Heart left ventricle (tissue), 16 donors: ENCODE measurements around the gene RRP7A. TPM values are rescaled to one million over a fixed set of nuclear protein-coding genes. Genes with fewer than 3 reads are reported as not detected.
"Not testable (repeated sequence)": the region's sequence is repeated elsewhere in the genome, so short reads cannot be mapped to it uniquely, and the experiment has no call there.

Source experiments
- ATAC-seq, 4 donors: fragments of 200-7000 bp; cut with Tn5 transposase; one replicate each; pipeline ENCODE4 v1.9.1; 2020 to 2022; ENCODE audit warnings: moderate library complexity in 4 of 4, mild to moderate bottlenecking in 3 of 4, moderate number of reproducible peaks in 1 of 4
- DNase-seq, 5 donors: peaks; one replicate each; pipeline ENCODE4 v3.0.0-alpha.2; 2020
- H3K27ac ChIP-seq, 12 donors: fragments of 200-600 bp; sonication (generic) in 4 of 12; one replicate each; pipeline versions ENCODE4 v1.5.0 to v1.8.0; 2016 to 2022; ENCODE audit warnings: mild to moderate bottlenecking in 2 of 12
- H3K27me3 ChIP-seq, 9 donors: fragments of 200-600 bp; sonication (generic) in 2 of 9; one replicate each; pipeline versions ENCODE4 v1.5.1 to v1.8.0; 2016 to 2022; ENCODE audit warnings: mild to moderate bottlenecking in 3 of 9
- H3K36me3 ChIP-seq, 9 donors: fragments of 200-600 bp; sonication (generic) in 2 of 9; one replicate each; pipeline versions ENCODE4 v1.5.0 to v1.8.0; 2018 to 2022; ENCODE audit warnings: mild to moderate bottlenecking in 2 of 9
- H3K4me1 ChIP-seq, 12 donors: fragments of 200-600 bp; sonication (generic) in 4 of 12; one replicate each; pipeline versions ENCODE4 v1.5.0 to v1.8.0; 2016 to 2022; ENCODE audit warnings: mild to moderate bottlenecking in 3 of 12
- H3K4me3 ChIP-seq, 12 donors: fragments of 200-600 bp; sonication (generic) in 4 of 12; one replicate each; pipeline versions ENCODE4 v1.5.0 to v1.8.0; 2017 to 2022; ENCODE audit warnings: mild to moderate bottlenecking in 9 of 12, moderate library complexity in 4 of 12
- H3K9me3 ChIP-seq, 12 donors: fragments of 200-600 bp; sonication (generic) in 4 of 12; one replicate each; pipeline versions ENCODE4 v1.5.0 to v1.8.0; 2016 to 2022; ENCODE audit warnings: mild to moderate bottlenecking in 1 of 12
- POLR2A ChIP-seq, 2 donors: fragments of 450-650 bp; IDR thresholded peaks; one replicate each; pipeline ENCODE4 v1.6.1; 2017; ENCODE audit warnings: antibody characterized with exemption in 2 of 2, mild to moderate bottlenecking in 2 of 2, moderate library complexity in 2 of 2
- WGBS, 4 donors: extraction: QIAGEN DNeasy Blood & Tissue Kit in 2 of 4; methylation state at CpG; one replicate each; pipeline versions ENCODE4 v1.1.5 to v1.1.7; 2013 to 2018; 5-methylcytosine and 5-hydroxymethylcytosine counted together
- intact Hi-C, 10 donors: fragments of 100-400 bp; cut with DNase I; formaldehyde crosslinking; loops; one replicate each; pipeline versions ENCODE4 v1.11.1 to v1.14.2; 2022
- polyA plus RNA-seq, 2 donors: library from polyadenylated mRNA; stranded (reverse); fragments of 200-250 nt; gene quantifications; one replicate each; pipeline ENCODE4 v1.2.3, GENCODE V29; 2013
- total RNA-seq, 9 donors: library from RNA; depleted of rRNA in 2 of 9; stranded (reverse); fragments of >200 nt in 2 of 9; fragmentation: NEBNext Ultra II Directional in 3 of 9; extraction: Animal tissue kit (Norgen Biotek cat#: 25700) in 3 of 9; gene quantifications; one replicate each; pipeline versions ENCODE4 v1.1.0 to v1.2.4, GENCODE V29; 2016 to 2023
- TF ChIP-seq, protein P1 (sequence below), 12 donors: fragments of 200-600 bp; sonication (generic) in 4 of 12; IDR thresholded peaks; one replicate each; pipeline versions ENCODE4 v1.5.0 to v1.8.0; 2018 to 2022; ENCODE audit warnings: antibody characterized with exemption in 12 of 12, mild to moderate bottlenecking in 5 of 12
- donor health status: ischemic (EF 13 %, LVEDD 7.1; RV severe dilation, severe dysfunction).
- donor health status: healthy with polysubstance abuse.
- donor health status: DM: no; HTN: yes; CAD: no.
- donor health status: DM: no; HTN: no; CAD: no.
- donor health status: ischemic (EF 25% LVEDD 6.9; RV normal size, moderate dysfunction).
- donor health status: ischemic (EF 25% LVEDD 5.7; RV mildly dilated, moderate dysfunction).
- donor health status: healthy.
- donor health status: DM: yes; HTN: yes; CAD: no.
- donor health status: ischemic (EF 35%, LVEDD 5.7; RV mildly dilated, moderate dysfunction).
- donor health status: nonischemic (EF 11% LVEDD 7.7; RV severe dilation, severe dysfunction).
- donor health status: DM: yes; HTN: yes; CAD: no.
- donor health status: PGD.
- donor health status: ischemic (EF 29% LVEDD 5.4; RV normal size, mild dysfunction).
- donor health status: nonischemic (EF 23%, LVEDD 6.1; RV moderate dilation, normal function).

Gene RRP7A
- total and polyA plus RNA-seq, 11 donors: 14.0 to 39.5 (median 25.6) TPM

GRCh38 chr22:42544686-42545085 is 25.1 kb upstream of the RRP7A start:
- 4 to 11% (median 9%) methylated on average over 2 of the region's 2 CpGs for WGBS, 4 donors
- no peak overlapping the region for H3K4me3 ChIP-seq
- peaks cover 0 to 6% (median 0%) of the 10 kb centered on the region in 9 donors for H3K27me3 ChIP-seq
- TF ChIP-seq, protein P1, sequence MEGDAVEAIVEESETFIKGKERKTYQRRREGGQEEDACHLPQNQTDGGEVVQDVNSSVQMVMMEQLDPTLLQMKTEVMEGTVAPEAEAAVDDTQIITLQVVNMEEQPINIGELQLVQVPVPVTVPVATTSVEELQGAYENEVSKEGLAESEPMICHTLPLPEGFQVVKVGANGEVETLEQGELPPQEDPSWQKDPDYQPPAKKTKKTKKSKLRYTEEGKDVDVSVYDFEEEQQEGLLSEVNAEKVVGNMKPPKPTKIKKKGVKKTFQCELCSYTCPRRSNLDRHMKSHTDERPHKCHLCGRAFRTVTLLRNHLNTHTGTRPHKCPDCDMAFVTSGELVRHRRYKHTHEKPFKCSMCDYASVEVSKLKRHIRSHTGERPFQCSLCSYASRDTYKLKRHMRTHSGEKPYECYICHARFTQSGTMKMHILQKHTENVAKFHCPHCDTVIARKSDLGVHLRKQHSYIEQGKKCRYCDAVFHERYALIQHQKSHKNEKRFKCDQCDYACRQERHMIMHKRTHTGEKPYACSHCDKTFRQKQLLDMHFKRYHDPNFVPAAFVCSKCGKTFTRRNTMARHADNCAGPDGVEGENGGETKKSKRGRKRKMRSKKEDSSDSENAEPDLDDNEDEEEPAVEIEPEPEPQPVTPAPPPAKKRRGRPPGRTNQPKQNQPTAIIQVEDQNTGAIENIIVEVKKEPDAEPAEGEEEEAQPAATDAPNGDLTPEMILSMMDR (IDR thresholded peaks at IDR 0.05): no peak
- no peak for TF ChIP-seq POLR2A (IDR thresholded peaks at IDR 0.05)
- no peaks in the 10 kb centered on the region for H3K9me3 ChIP-seq
- H3K4me1 ChIP-seq: peaks cover 0 to 5% (median 0%) of the 10 kb centered on the region in 12 donors
- DNase-seq: no peak
- no peaks in the 10 kb centered on the region for H3K36me3 ChIP-seq
- intact Hi-C loops: no loop called here
- no peak overlapping the region for H3K27ac ChIP-seq
- peak in 2 of 4 donors; percentile 41 to 49 for ATAC-seq

DNA sequence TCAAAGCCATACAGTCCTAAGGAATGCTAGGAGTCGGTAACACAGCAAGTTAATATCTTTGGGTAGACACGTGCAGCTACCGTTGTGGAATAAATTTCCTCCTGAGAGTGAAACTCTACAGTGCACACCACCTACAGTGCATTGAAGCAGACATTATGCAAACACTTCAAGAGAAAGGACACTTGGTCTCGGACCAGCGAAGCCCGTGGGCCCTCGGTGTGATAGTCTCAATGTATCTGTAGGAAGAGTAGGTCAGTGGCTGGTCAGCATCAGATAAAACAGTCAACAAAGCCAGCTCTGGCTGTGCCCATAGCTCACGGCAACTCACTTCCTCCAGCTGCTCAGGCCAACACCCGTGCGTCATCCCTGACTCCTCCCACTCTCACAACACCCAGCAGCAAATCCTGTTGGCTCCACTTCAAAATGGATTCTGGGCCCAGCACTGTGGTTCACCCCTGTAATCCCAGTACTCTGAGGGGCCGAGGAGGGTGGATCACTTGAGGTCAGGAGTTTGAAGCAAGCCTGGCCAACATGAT is 19.7 kb upstream of the RRP7A start:
- 25 to 55% (median 36%) methylated on average over 7 to 9 of the region's 11 CpGs for WGBS, 4 donors
- H3K9me3 ChIP-seq, H3K36me3 ChIP-seq, DNase-seq, intact Hi-C loops, H3K27me3 ChIP-seq, H3K4me3 ChIP-seq: not testable (repeated sequence)
- peak; percentile 70 to 85 (median 77) for ATAC-seq
- Histone ChIP-seq H3K27ac (peak overlapping the region in 7 of 12 donors; percentile 13 to 65 (median 28)), H3K4me1 (peaks cover 0 to 17% (median 5%) of the 10 kb centered on the region in 12 donors)

DNA sequence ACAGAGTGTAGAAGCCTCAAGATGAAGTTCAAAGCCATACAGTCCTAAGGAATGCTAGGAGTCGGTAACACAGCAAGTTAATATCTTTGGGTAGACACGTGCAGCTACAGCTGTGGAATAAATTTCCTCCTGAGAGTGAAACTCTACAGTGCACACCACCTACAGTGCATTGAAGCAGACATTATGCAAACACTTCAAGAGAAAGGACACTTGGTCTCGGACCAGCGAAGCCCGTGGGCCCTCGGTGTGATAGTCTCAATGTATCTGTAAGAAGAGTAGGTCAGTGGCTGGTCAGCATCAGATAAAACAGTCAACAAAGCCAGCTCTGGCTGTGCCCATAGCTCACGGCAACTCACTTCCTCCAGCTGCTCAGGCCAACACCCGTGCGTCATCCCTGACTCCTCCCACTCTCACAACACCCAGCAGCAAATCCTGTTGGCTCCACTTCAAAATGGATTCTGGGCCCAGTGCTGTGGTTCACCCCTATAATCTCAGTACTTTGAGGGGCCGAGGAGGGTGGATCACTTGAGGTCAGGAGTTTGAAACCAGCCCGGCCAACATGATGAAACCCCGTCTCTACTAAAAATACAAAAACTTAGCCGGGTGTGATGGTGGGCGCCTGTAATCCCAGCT is 17.7 kb upstream of the RRP7A start:
- H3K4me1 ChIP-seq: peaks cover 0 to 22% (median 5%) of the 10 kb centered on the region in 12 donors
- H3K9me3 ChIP-seq, DNase-seq, H3K27me3 ChIP-seq, intact Hi-C loops, H3K4me3 ChIP-seq, H3K36me3 ChIP-seq: not testable (repeated sequence)
- WGBS, 4 donors: 52 to 77% (median 57%) methylated on average over 7 to 13 of the region's 14 CpGs
- peak overlapping the region in 9 of 12 donors; percentile 46 to 72 (median 57) for H3K27ac ChIP-seq
- peak; percentile 51 to 91 (median 88) for ATAC-seq

GRCh38 chr22:42536634-42537033 is 17.0 kb upstream of the RRP7A start:
- H3K4me3 ChIP-seq, H3K36me3 ChIP-seq, intact Hi-C loops, DNase-seq, H3K9me3 ChIP-seq, ATAC-seq, H3K27me3 ChIP-seq: not testable (repeated sequence)
- Histone ChIP-seq H3K4me1 (peaks cover 0 to 22% (median 5%) of the 10 kb centered on the region in 12 donors), H3K27ac (peak overlapping the region in 8 of 12 donors; percentile 34 to 68 (median 53))
- 94 to 97% (median 96%) methylated on average over 18 of the region's 18 CpGs for WGBS, 4 donors

GRCh38 chr22:42536166-42536565 is 16.6 kb upstream of the RRP7A start:
- TF ChIP-seq, protein P1 (IDR thresholded peaks at IDR 0.05): no peak
- TF ChIP-seq POLR2A (IDR thresholded peaks at IDR 0.05): no peak
- ATAC-seq (no peak), DNase-seq (no peak)
- peaks cover 0 to 22% (median 5%) of the 10 kb centered on the region in 12 donors for H3K4me1 ChIP-seq
- no peaks in the 10 kb centered on the region for H3K36me3 ChIP-seq
- H3K27ac ChIP-seq: peak overlapping the region in 1 of 12 donors; percentile 43
- 92 to 96% (median 92%) methylated on average over 7 of the region's 7 CpGs for WGBS, 4 donors
- no peak overlapping the region for H3K4me3 ChIP-seq
- no peaks in the 10 kb centered on the region for H3K9me3 ChIP-seq
- intact Hi-C loops: no loop called here
- peaks cover 0 to 3% (median 0%) of the 10 kb centered on the region in 9 donors for H3K27me3 ChIP-seq

GRCh38 chr22:42535082-42535731 is 15.6 kb upstream of the RRP7A start:
- H3K4me3 ChIP-seq, intact Hi-C loops, ATAC-seq, DNase-seq, H3K27ac ChIP-seq, H3K27me3 ChIP-seq, H3K36me3 ChIP-seq, H3K9me3 ChIP-seq: not testable (repeated sequence)
- 65 to 89% (median 84%) methylated on average over 1 to 4 of the region's 14 CpGs for WGBS, 4 donors
- peaks cover 0 to 22% (median 5%) of the 10 kb centered on the region in 12 donors for H3K4me1 ChIP-seq
